HG02970 (cell line): ENCODE results near the gene ATXN10.

Source experiments
- ATAC-seq: cut with Tn5 transposase; IDR thresholded peaks from one replicate; pipeline ENCODE4 v1.9.1; 2021; ENCODE audit warnings: mild to moderate bottlenecking, moderate library complexity, moderate number of reproducible peaks; ENCODE audit not compliant: unreplicated experiment, low FRiP score

ATXN10 gene

DNA sequence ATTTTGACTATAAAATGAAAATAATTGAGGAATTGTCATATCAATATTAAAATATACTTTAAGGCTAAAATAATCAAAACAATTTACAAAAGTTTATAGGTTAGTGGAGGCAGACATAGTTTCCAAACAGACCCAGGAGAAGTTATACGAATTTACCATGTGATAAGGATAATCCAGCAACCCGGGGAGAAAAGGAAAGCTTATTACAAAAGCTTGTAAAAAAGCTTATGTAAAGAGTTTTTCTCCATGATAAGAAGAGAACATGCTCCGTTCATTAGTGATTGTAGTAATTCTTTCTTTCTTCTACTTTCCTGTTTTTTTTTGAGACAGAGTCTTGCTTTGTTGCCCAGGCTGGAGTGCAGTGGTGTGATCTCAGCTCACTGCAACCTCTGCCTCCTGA lies 79.0 kb downstream of the ATXN10 start:
- no peak for ATAC-seq

GRCh38 chr22:45752036-45752435 lies 80.4 kb downstream of the ATXN10 start:
- no peak for ATAC-seq

GRCh38 chr22:45754822-45755221 lies 83.2 kb downstream of the ATXN10 start:
- no peak for ATAC-seq

DNA sequence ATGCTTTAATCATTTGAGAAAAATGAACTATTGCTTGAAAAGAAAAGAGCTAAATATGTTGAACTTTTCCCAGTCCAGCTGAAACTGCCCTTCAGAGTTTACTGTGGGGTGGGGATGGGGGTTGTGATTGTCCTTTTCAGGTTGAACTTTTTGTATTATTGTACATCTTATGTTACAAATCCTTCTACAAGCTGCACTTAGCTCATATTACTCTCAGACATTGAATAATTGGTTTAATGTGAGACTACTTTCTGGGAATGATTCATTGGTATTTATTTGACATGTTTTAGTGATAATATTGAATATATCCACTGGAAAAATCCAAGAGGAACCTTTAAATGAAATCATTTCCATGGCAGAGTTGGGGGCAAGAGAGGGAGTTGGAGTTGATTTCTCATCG lies 84.9 kb downstream of the ATXN10 start:
- ATAC-seq: no peak

GRCh38 chr22:45757068-45757467 lies 85.4 kb downstream of the ATXN10 start:
- no peak for ATAC-seq

DNA sequence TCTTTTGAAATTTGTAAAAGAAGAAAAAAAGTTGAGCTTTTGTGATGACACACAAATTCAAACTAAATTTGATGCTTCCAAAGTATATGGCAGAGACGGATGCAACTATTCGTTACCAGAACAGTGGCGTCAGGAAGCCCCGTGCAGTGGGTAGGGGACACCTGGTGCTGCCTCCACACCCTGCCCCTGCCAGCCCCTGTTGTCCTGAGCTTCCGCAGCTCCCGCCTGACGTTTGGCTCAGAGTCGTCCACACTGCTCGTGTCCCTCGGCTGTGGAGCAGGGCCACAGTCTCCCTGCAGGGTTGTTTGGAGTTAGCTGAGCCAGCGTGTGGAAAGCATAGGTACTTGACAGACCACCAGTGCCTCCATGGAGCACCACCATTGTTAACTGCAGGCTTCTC lies 86.3 kb downstream of the ATXN10 start:
- ATAC-seq: no peak

GRCh38 chr22:45758603-45759002 lies 87.0 kb downstream of the ATXN10 start:
- ATAC-seq: no peak

GRCh38 chr22:45760682-45761081 lies 89.0 kb downstream of the ATXN10 start:
- no peak for ATAC-seq

- no peak for ATAC-seq
Measured at GRCh38 chr22:45762545-45763235, 91.1 kb downstream of the ATXN10 start.

DNA sequence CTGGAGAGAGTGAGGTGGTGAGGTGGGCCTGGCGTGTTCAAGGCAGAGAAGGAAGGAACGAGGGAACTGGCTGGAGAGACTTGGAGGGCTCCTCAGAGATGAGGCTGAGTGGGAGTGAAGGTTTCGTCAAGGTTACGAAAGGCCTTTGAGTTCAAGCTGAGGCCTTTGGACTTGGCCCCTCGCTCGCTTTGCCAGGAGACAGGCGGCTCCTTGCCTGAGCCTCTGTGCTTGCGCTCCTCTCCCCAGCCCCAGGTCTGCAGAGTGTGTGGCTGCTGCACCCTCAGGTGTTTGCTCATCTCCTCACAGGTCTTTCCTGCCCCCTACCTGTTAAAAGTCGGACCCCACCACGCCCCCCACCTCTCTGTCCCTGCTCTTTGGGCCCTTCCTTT lies 91.6 kb downstream of the ATXN10 start:
- no peak for ATAC-seq

GRCh38 chr22:45768490-45768889 lies 96.9 kb downstream of the ATXN10 start:
- ATAC-seq: no peak

- no peak for ATAC-seq
Measured at GRCh38 chr22:45769569-45770210, 98.1 kb downstream of the ATXN10 start.

GRCh38 chr22:45770506-45770905 lies 98.9 kb downstream of the ATXN10 start:
- no peak for ATAC-seq

DNA sequence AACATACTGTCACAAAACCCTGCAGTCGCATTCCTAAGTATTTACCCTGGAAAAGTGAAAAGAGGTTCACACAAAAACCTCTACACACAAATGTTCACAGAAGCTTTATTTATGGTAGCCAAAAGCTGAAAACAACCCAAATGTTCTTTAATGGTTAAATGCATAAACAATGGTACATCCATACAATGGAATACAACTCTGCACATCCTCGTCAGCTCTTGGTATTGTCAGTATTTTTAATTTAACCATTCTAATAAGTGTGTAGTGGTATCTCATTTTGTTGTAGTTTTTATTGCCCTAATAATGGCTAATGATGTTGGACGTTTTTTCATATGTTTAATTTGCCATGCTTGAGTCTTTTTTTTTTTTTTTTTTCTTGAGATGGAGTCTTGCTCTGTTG lies 99.4 kb downstream of the ATXN10 start:
- ATAC-seq: no peak

DNA sequence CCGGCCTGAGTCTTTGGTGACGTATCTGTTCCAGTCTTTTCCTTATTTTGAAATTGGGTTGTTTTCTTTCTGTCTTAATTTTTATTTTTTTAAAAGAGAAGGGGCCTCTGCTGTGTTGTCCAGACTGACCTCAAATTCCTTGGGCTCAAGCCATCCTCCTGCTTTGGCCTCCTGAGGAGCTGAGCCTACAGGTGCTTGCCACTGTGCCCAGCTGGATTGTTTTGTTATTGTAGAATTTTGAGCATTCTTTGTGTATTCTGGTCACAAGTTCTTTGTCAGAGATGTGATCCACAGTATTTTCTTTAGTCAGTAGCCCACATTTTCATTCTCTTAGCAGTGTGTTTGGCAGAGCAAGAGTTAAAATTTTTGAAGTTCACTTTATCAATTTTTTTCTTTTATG lies 100.1 kb downstream of the ATXN10 start:
- no peak for ATAC-seq

- ATAC-seq: no peak
Measured at GRCh38 chr22:45772743-45773142, 101.1 kb downstream of the ATXN10 start.

- ATAC-seq: no peak
Measured at GRCh38 chr22:45774001-45774670, 102.5 kb downstream of the ATXN10 start.

DNA sequence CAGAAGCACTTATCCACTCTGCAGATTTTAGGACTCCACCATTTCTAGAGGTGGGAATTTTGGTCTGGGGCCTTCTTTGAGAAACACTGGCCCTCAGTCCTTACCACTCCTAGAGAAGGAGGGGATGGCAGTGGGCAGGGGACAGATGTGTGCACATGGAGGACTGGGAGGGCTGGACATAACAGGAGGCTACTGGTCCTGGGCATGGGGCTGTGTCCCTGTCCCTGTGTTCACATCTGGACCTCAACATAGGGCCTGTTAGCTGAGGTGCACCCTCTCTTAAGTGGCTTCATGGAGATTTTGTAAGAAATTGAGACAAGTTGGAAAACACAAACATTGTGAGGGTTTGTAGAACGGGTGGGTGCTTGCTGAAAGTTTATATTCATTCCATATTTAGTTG lies 103.4 kb downstream of the ATXN10 start:
- ATAC-seq: no peak

- peak; percentile 60 for ATAC-seq
Measured at GRCh38 chr22:45775569-45776312, 104.1 kb downstream of the ATXN10 start.

DNA sequence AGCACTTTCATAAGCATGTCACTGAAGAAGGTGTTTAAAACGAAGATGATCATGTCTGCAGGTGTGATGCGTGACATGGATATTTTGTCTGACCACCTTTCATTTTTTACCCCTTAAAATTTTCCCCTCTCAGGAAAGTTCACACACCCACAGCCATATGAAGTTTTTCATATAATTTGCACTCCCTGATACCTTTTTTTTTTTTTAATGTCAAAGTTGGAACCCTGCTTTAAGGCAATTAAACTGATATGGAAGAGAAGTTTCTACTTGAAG lies 104.6 kb downstream of the ATXN10 start:
- no peak for ATAC-seq

DNA sequence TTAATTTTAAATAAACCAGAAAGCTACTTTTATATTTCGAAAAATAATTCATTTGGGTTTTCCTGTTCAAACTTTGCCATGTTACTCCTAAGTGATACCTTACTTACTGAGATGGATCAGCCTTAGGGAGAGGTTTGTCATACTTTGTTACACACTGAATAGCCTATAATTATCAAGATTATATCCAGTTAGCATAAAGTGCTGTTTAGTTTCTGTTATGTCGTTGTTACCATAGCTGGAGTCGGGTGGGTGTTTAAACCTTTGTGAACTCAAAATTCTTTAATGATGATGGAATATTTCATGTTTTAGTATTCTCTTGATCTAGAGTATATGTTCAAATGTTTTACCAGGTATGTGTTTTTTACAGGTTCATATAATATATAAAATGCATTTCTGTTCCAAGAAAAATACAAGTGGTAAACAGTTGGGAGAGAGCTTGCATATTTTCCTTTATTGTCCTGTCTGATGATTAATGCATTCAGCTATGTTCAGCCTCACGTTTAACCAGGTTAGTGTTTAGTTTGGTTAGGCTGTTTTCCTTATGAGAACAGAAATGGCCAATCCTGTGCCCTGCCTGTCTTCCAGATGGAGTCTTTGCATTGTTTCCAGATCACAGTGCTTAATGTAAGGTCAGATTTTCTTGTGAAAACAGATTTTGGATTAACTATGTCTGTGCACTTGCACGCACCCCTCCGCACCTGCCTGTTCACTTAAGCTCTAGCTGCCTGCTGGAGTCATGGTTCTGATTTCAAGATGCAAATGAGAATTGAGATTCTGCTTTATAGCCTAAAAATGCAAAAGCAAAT lies 105.6 kb downstream of the ATXN10 start:
- no peak for ATAC-seq
